K562 (cell line): ENCODE measurements around the gene HSD17B10. TPM values are rescaled to one million over a fixed set of nuclear protein-coding genes. Genes with fewer than 3 reads are reported as not detected.

Experiments
- CCAR2 ChIP-seq: fragments of 200-400 bp; formaldehyde crosslinking; IDR thresholded peaks from 2 replicates; pipeline ENCODE4 v1.6.1; 2017; ENCODE audit warnings: mild to moderate bottlenecking, low read depth, low read length
- CREM ChIP-seq: IDR thresholded peaks from 2 replicates; pipeline ENCODE4 v1.6.1; 2014; ENCODE audit warnings: antibody characterized with exemption, low read depth
- ETS2 ChIP-seq: IDR thresholded peaks from 2 replicates; pipeline ENCODE4 v1.6.1; 2016; ENCODE audit warnings: borderline replicate concordance, missing genetic modification characterization, mild to moderate bottlenecking, moderate library complexity, missing compliant biosample characterization; ENCODE audit not compliant: poor library complexity, severe bottlenecking
- FOXJ3 ChIP-seq: sonication (generic); formaldehyde crosslinking; IDR thresholded peaks from 2 replicates; pipeline ENCODE4 v1.4.0; 2020; ENCODE audit warnings: mild to moderate bottlenecking, missing genetic modification reagents
- HDGF ChIP-seq: fragments of 450-650 bp; IDR thresholded peaks from 2 replicates; pipeline ENCODE4 v1.6.1; 2016
- HNRNPH1 ChIP-seq: fragments of 200-400 bp; formaldehyde crosslinking; optimal IDR thresholded peaks from 2 replicates; pipeline ENCODE3; 2017; ENCODE audit warnings: low read depth, mild to moderate bottlenecking, low read length, moderate library complexity
- NCOA6 ChIP-seq: fragments of 450-650 bp; IDR thresholded peaks from 2 replicates; pipeline ENCODE4 v1.6.1; 2017; ENCODE audit warnings: mild to moderate bottlenecking
- NFATC3 ChIP-seq: fragments of 450-650 bp; IDR thresholded peaks from 2 replicates; pipeline ENCODE4 v1.6.1; 2017; ENCODE audit warnings: mild to moderate bottlenecking
- RNF2 ChIP-seq: sonication (generic); IDR thresholded peaks from 2 replicates; pipeline ENCODE4 v1.6.1; 2016
- RREB1 ChIP-seq: fragments of 250-450 bp; sonication (Bioruptor Pico); IDR thresholded peaks from 2 replicates; pipeline ENCODE4 v1.4.0; 2020
- TCF7 ChIP-seq: sonication (generic); IDR thresholded peaks from 2 replicates; pipeline ENCODE4 v1.6.1; 2016; ENCODE audit warnings: antibody characterized with exemption, borderline replicate concordance
- ZKSCAN1 ChIP-seq: fragments of 150-350 bp; IDR thresholded peaks from 2 replicates; pipeline ENCODE4 v1.6.1; 2016; ENCODE audit warnings: low read depth, low read length
- ZNF316 ChIP-seq: fragments of 450-650 bp; IDR thresholded peaks from 2 replicates; pipeline ENCODE4 v1.6.1; 2016
- ZNF347 ChIP-seq: fragments of 450-650 bp; formaldehyde crosslinking; IDR thresholded peaks from 2 replicates; pipeline ENCODE4 v1.4.0; 2020; ENCODE audit warnings: low read depth, mild to moderate bottlenecking, moderate library complexity
- ZNF408 ChIP-seq: fragments of 250-450 bp; sonication (Bioruptor Pico); IDR thresholded peaks from 2 replicates; pipeline ENCODE4 v1.4.0; 2020; ENCODE audit warnings: low read depth, mild to moderate bottlenecking, moderate library complexity
- ZNF445 ChIP-seq: fragments of 250-450 bp; sonication (Bioruptor Pico); IDR thresholded peaks from 2 replicates; pipeline ENCODE4 v1.4.0; 2020; ENCODE audit warnings: low read depth, mild to moderate bottlenecking, moderate library complexity
- ZNF586 ChIP-seq: fragments of 450-650 bp; formaldehyde crosslinking; conservative IDR thresholded peaks from 2 replicates; pipeline ENCODE4 v1.4.0; 2020; ENCODE audit warnings: mild to moderate bottlenecking, moderate library complexity
- ZNF696 ChIP-seq: fragments of 250-450 bp; sonication (Bioruptor Pico); conservative IDR thresholded peaks from 2 replicates; pipeline ENCODE4 v1.4.0; 2020; ENCODE audit warnings: mild to moderate bottlenecking, moderate library complexity
- polyA plus RNA-seq, 8 experiments: library from polyadenylated mRNA; depleted of rRNA in 4 of 8; stranded (reverse) in 5 of 8; unstranded in 3 of 8; fragments of >200 nt; fragmentation: Nextera tagmentation in 2 of 8; fragmentation: Illumina TruSeq in 1 of 8; extraction: Ambion mirVana in 2 of 8; extraction: Trizol in 1 of 8; gene quantifications; 2 replicates each; pipeline versions ENCODE4 v1.2.1 to v1.2.3, GENCODE V29; 2011 to 2014; ENCODE audit warnings: inconsistent platforms in 1 of 8, missing spikeins in 1 of 8
- total RNA-seq, 7 experiments: library from RNA; depleted of rRNA in 6 of 7; stranded (reverse); fragments of >200 nt in 6 of 7; fragmentation: Illumina TruSeq in 2 of 7; extraction: Trizol in 2 of 7; gene quantifications; 2 replicates each; pipeline versions ENCODE4 v1.2.1 to v1.2.3, GENCODE V29; 2011 to 2021; ENCODE audit warnings: low replicate concordance in 1 of 7
- TF ChIP-seq, protein P1 (sequence below): fragments of 250-450 bp; sonication (Bioruptor Pico); IDR thresholded peaks from 2 replicates; pipeline ENCODE4 v1.9.0; 2021; ENCODE audit warnings: mild to moderate bottlenecking, inconsistent platforms
- TF ChIP-seq, protein P2 (sequence below): sonication (generic); formaldehyde crosslinking; IDR thresholded peaks from 2 replicates; pipeline ENCODE4 v1.8.0; 2022; ENCODE audit warnings: mild to moderate bottlenecking, missing genetic modification reagents, borderline replicate concordance

The HSD17B10 gene
- total and polyA plus RNA-seq, 9 of the 15 experiments (the other 6 are each of a cell fraction or from before 2014, with no cell fraction given): 45.3 to 221 (median 186) TPM

GRCh38 chrX:53422086-53422860 is 11.9 kb downstream of the HSD17B10 start, which contains the start of gene SMC1A (continued):
- TF ChIP-seq RREB1 (CRISPR knock-in tag): no peak
- peak; percentile 65 for TF ChIP-seq FOXJ3 (CRISPR knock-in tag)
- no peak; the same call in 1 of the 2 replicates for TF ChIP-seq ZNF316
- no peak for TF ChIP-seq ZNF696
- no peak for TF ChIP-seq CCAR2
- no peak; the same call in 1 of the 2 replicates for TF ChIP-seq RNF2
- no peak for TF ChIP-seq NCOA6
- no peak for TF ChIP-seq HDGF
- no peak for TF ChIP-seq ZNF586 (CRISPR knock-in tag)
- no peak for TF ChIP-seq TCF7
- TF ChIP-seq ETS2 (tag): no peak
- TF ChIP-seq NFATC3: no peak
- no peak for TF ChIP-seq ZNF347
- TF ChIP-seq HNRNPH1: no peak
- no peak for TF ChIP-seq ZNF445 (CRISPR knock-in tag)
- peak; percentile 70 for TF ChIP-seq CREM
- TF ChIP-seq, protein P1, sequence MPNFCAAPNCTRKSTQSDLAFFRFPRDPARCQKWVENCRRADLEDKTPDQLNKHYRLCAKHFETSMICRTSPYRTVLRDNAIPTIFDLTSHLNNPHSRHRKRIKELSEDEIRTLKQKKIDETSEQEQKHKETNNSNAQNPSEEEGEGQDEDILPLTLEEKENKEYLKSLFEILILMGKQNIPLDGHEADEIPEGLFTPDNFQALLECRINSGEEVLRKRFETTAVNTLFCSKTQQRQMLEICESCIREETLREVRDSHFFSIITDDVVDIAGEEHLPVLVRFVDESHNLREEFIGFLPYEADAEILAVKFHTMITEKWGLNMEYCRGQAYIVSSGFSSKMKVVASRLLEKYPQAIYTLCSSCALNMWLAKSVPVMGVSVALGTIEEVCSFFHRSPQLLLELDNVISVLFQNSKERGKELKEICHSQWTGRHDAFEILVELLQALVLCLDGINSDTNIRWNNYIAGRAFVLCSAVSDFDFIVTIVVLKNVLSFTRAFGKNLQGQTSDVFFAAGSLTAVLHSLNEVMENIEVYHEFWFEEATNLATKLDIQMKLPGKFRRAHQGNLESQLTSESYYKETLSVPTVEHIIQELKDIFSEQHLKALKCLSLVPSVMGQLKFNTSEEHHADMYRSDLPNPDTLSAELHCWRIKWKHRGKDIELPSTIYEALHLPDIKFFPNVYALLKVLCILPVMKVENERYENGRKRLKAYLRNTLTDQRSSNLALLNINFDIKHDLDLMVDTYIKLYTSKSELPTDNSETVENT: no peak
- TF ChIP-seq ZKSCAN1: no peak
- TF ChIP-seq, protein P2, sequence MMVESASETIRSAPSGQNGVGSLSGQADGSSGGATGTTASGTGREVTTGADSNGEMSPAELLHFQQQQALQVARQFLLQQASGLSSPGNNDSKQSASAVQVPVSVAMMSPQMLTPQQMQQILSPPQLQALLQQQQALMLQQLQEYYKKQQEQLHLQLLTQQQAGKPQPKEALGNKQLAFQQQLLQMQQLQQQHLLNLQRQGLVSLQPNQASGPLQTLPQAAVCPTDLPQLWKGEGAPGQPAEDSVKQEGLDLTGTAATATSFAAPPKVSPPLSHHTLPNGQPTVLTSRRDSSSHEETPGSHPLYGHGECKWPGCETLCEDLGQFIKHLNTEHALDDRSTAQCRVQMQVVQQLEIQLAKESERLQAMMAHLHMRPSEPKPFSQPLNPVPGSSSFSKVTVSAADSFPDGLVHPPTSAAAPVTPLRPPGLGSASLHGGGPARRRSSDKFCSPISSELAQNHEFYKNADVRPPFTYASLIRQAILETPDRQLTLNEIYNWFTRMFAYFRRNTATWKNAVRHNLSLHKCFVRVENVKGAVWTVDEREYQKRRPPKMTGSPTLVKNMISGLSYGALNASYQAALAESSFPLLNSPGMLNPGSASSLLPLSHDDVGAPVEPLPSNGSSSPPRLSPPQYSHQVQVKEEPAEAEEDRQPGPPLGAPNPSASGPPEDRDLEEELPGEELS (CRISPR knock-in tag): no peak
- no peak for TF ChIP-seq ZNF408 (CRISPR knock-in tag)
